Lung (tissue), 12 donors: ENCODE measurements around the gene GPRC5D. TPM values are rescaled to one million over a fixed set of nuclear protein-coding genes. Genes with fewer than 3 reads are reported as not detected.

Source experiments
- ATAC-seq: fragments of 200-7000 bp; cut with Tn5 transposase; one replicate; pipeline ENCODE4 v1.9.1; 2020; ENCODE audit warnings: moderate number of reproducible peaks; ENCODE audit not compliant: insufficient read depth, low FRiP score
- DNase-seq, 3 donors: peaks; one replicate each; pipeline ENCODE4 v3.0.0-alpha.2; 2013 to 2017
- H3K27ac ChIP-seq, 2 donors: one replicate each; pipeline ENCODE4 v1.5.1; 2013; ENCODE audit warnings: mild to moderate bottlenecking in 2 of 2, moderate library complexity in 2 of 2, control low read depth in 1 of 2, inconsistent platforms in 1 of 2, low read depth in 1 of 2, low read length in 1 of 2
- H3K27me3 ChIP-seq, 3 donors: one replicate each; pipeline ENCODE4 v1.5.1; 2013; ENCODE audit warnings: low read length in 2 of 3; ENCODE audit not compliant: control insufficient read depth in 3 of 3, insufficient read depth in 3 of 3
- H3K36me3 ChIP-seq, 4 donors: one replicate each; pipeline ENCODE4 v1.5.1; 2013; ENCODE audit warnings: low read length in 4 of 4, mild to moderate bottlenecking in 1 of 4, moderate library complexity in 1 of 4; ENCODE audit not compliant: control insufficient read depth in 4 of 4, insufficient read depth in 4 of 4
- H3K4me1 ChIP-seq, 5 donors: one replicate each; pipeline ENCODE4 v1.5.1; 2013; ENCODE audit warnings: low read length in 5 of 5, mild to moderate bottlenecking in 2 of 5, moderate library complexity in 1 of 5; ENCODE audit not compliant: control insufficient read depth in 5 of 5, insufficient read depth in 5 of 5
- H3K4me3 ChIP-seq: one replicate; pipeline ENCODE4 v1.5.1; 2013; ENCODE audit warnings: mild to moderate bottlenecking, control low read depth, moderate library complexity
- H3K9ac ChIP-seq, 2 donors: one replicate each; pipeline ENCODE4 v1.5.1; 2013; ENCODE audit warnings: low read length in 2 of 2, control low read depth in 1 of 2; ENCODE audit not compliant: insufficient read depth in 1 of 2
- H3K9me3 ChIP-seq, 4 donors: one replicate each; pipeline ENCODE4 v1.5.1; 2013; ENCODE audit warnings: low read length in 3 of 4, mild to moderate bottlenecking in 1 of 4, moderate library complexity in 1 of 4; ENCODE audit not compliant: control insufficient read depth in 4 of 4, insufficient read depth in 3 of 4
- WGBS, 2 donors: extraction: QIAGEN DNeasy Blood & Tissue Kit; methylation state at CpG; one replicate each; pipeline ENCODE4 v1.1.7; 2013; 5-methylcytosine and 5-hydroxymethylcytosine counted together
- polyA plus RNA-seq, 2 donors: library from polyadenylated mRNA; stranded (reverse); fragments of 200-250 nt; gene quantifications; one replicate each; pipeline ENCODE4 v1.2.1, GENCODE V29; 2013
- total RNA-seq, 2 donors: library from RNA; depleted of rRNA in 1 of 2; stranded (reverse); fragments of >200 nt in 1 of 2; gene quantifications; one replicate each; pipeline ENCODE4 v1.2.1, GENCODE V29; 2014 to 2021
- TF ChIP-seq, protein P1 (sequence below): IDR thresholded peaks from 2 replicates; pipeline ENCODE4 v1.5.1; 2012; ENCODE audit warnings: mild to moderate bottlenecking; ENCODE audit errors: control extremely low read depth, extremely low read depth
- donor health status: control.
- donor health status: control.
- donor health status: Bipolar disorder and iron deficiency.
- donor health status: healthy.
- donor health status: DM: yes; HTN: yes; CAD: no.

Gene GPRC5D
- total and polyA plus RNA-seq, 4 donors, result 0.14 to 0.30 TPM; not detected in 2

GRCh38 chr12:12951504-12951903 lies 466 bp downstream of the GPRC5D start:
- TF ChIP-seq, protein P1, sequence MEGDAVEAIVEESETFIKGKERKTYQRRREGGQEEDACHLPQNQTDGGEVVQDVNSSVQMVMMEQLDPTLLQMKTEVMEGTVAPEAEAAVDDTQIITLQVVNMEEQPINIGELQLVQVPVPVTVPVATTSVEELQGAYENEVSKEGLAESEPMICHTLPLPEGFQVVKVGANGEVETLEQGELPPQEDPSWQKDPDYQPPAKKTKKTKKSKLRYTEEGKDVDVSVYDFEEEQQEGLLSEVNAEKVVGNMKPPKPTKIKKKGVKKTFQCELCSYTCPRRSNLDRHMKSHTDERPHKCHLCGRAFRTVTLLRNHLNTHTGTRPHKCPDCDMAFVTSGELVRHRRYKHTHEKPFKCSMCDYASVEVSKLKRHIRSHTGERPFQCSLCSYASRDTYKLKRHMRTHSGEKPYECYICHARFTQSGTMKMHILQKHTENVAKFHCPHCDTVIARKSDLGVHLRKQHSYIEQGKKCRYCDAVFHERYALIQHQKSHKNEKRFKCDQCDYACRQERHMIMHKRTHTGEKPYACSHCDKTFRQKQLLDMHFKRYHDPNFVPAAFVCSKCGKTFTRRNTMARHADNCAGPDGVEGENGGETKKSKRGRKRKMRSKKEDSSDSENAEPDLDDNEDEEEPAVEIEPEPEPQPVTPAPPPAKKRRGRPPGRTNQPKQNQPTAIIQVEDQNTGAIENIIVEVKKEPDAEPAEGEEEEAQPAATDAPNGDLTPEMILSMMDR, result no peak
- Histone ChIP-seq H3K36me3 (no peaks in the 10 kb centered on the region), H3K9me3 (peaks cover 0 to 2% (median 0%) of the 10 kb centered on the region in 4 donors), H3K27ac (no peak overlapping the region), H3K27me3 (no peaks in the 10 kb centered on the region), H3K4me3 (no peak overlapping the region), H3K9ac (no peak overlapping the region), H3K4me1 (no peaks in the 10 kb centered on the region)
- DNase-seq, result no peak
- no peak for ATAC-seq
- 90 to 94% methylated on average over 1 of the region's 1 CpG for whole genome bisulfite sequencing, 2 donors

GRCh38 chr12:12947902-12948301 lies 4.1 kb downstream of the GPRC5D start:
- WGBS, 2 donors, result 86 to 89% methylated on average over 4 of the region's 4 CpGs
- DNase-seq (no peak), ATAC-seq (no peak)
- no peak overlapping the region for H3K4me3 ChIP-seq
- H3K9ac ChIP-seq, result no peak overlapping the region
- H3K27me3 ChIP-seq, result no peaks in the 10 kb centered on the region
- TF ChIP-seq, protein P1, result no peak
- peaks cover 0 to 2% (median 0%) of the 10 kb centered on the region in 4 donors for H3K9me3 ChIP-seq
- no peaks in the 10 kb centered on the region for H3K36me3 ChIP-seq
- H3K27ac ChIP-seq, result no peak overlapping the region
- H3K4me1 ChIP-seq, result peaks cover 0 to 2% (median 0%) of the 10 kb centered on the region in 5 donors

DNA sequence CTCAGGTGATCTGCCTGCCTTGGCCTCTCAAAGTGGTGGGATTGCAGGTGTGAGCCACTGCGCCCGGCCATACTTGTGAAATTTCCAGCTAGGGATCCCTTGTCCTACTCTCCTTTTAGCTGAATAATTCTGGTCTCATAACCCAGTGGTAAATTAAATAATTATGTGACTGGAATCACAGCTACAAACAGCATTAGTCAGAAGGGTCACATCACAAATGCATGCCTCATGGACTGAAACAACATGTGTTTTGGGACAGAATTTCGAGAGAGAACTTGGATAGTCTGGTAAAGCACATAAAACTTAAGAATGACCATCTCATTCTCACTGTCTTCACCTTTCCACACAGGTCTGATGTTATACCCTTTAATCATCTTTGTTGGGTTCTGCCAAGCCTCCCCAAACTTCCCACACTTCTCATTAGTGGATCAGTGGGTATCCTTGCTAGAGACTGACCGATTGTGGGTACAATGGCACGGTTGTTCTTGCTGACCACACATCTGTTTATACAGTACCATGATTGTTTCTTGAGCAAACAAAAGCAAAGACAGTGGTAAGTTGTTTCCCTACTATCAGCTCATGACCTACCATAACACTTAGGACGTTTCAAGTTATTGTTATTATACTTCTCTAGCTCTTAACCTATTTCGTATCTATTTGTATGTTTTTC lies 5.1 kb downstream of the GPRC5D start:
- Histone ChIP-seq H3K4me3 (no peak overlapping the region), H3K4me1 (peaks cover 0 to 2% (median 0%) of the 10 kb centered on the region in 5 donors), H3K27me3 (no peaks in the 10 kb centered on the region), H3K36me3 (no peaks in the 10 kb centered on the region), H3K9me3 (peaks cover 0 to 2% (median 0%) of the 10 kb centered on the region in 4 donors), H3K9ac (no peak overlapping the region), H3K27ac (no peak overlapping the region)
- DNase-seq, result no peak
- WGBS, 2 donors, result 83 to 91% methylated on average over 7 of the region's 7 CpGs
- no peak for ATAC-seq
- TF ChIP-seq, protein P1, result no peak

- H3K9ac ChIP-seq, result no peak overlapping the region
- H3K9me3 ChIP-seq, result peaks cover 0 to 2% (median 0%) of the 10 kb centered on the region in 4 donors
- H3K27ac ChIP-seq, result no peak overlapping the region
- ATAC-seq (no peak), DNase-seq (no peak)
- H3K4me3 ChIP-seq, result no peak overlapping the region
- H3K36me3 ChIP-seq, result no peaks in the 10 kb centered on the region
- TF ChIP-seq, protein P1, result no peak
- peaks cover 0 to 2% (median 0%) of the 10 kb centered on the region in 5 donors for H3K4me1 ChIP-seq
- H3K27me3 ChIP-seq, result no peaks in the 10 kb centered on the region
Measured at GRCh38 chr12:12945591-12945990, 6.4 kb downstream of the GPRC5D start.
